ENCODE data around the gene AGPAT3. TPM values are rescaled to one million over a fixed set of nuclear protein-coding genes. Genes with fewer than 3 reads are reported as not detected.
"Not testable (repeated sequence)": the region's sequence is repeated elsewhere in the genome, so short reads cannot be mapped to it uniquely, and the experiment has no call there.

AGPAT3 gene
- total and polyA plus RNA-seq, 7 experiments from 2014 or later = 11.4 to 121 (median 62.5) TPM

DNA sequence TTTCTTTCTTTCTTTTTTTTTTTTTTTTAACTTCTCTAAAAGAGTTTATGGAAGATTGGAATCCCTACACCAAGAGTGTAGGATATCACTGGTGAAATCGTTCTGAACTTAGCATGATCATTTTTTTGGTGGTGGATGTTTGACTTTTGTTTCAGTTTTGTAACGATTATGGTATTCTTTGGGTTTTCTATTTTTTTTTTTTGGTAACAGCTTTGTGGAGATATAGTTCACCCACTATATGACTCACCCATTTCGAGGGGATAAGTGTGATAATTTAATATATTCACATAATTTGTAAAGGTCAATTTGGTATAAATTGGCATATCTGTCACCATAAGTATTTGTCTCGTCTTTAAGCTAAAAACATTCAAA lies 29.2 kb downstream of the AGPAT3 start:
- Histone ChIP-seq H3K4me3 (ENCODE audit: low read length) (peak overlapping the region; percentile 44), H3K36me3 (ENCODE audit: control insufficient read depth in 2 of 3, insufficient read depth in 3 of 3, low read length in 3 of 3) (peaks cover 0 to 9% (median 4%) of the 10 kb centered on the region in 3 experiments), H3K9me3 (ENCODE audit: control insufficient read depth in 2 of 3, low read length in 3 of 3) (peaks cover 0 to 4% (median 0%) of the 10 kb centered on the region in 3 experiments), H3K27ac (ENCODE audit: low read depth, low read length) (peak overlapping the region; percentile 53), H3K4me1 (ENCODE audit: control insufficient read depth in 2 of 2, insufficient read depth in 2 of 2, low read length in 2 of 2) (peaks cover 0 to 9% of the 10 kb centered on the region in 2 donors), H3K27me3 (ENCODE audit: control insufficient read depth in 2 of 2, insufficient read depth in 2 of 2, low read length in 2 of 2) (no peaks in the 10 kb centered on the region)
- no peak for DNase-seq
- intact Hi-C loops (cut with micrococcal nuclease) = loop anchor here (1.0 to 2.0 kb wide), 2 partner anchors 23 to 27 kb away; no protein-coding TSS in a partner anchor
- ChIA-PET POLR2A (interaction anchor here (1.0 to 2.0 kb wide), 4 partner anchors 23 to 30 kb away, joined by 3 to 9 read pairs (median 4); no protein-coding TSS in a partner anchor), CTCF (interaction anchor here (1.3 to 2.5 kb wide), 2 partner anchors 21 to 45 kb away, joined by 3 to 9 read pairs; no protein-coding TSS in a partner anchor)
- H3K27me3 Mint-ChIP-seq = no peaks in the 10 kb centered on the region
- peaks cover 7 to 36% (median 13%) of the 10 kb centered on the region in 5 donors for H3K36me3 Mint-ChIP-seq
- H3K9me3 Mint-ChIP-seq = peaks cover 0 to 4% (median 0%) of the 10 kb centered on the region in 11 donors
- peaks cover 20 to 57% (median 52%) of the 10 kb centered on the region in 7 donors for H3K4me1 Mint-ChIP-seq
- peak overlapping the region; percentile 60 to 94 (median 79) for H3K27ac Mint-ChIP-seq
- no peak for ATAC-seq
- H3K4me3 Mint-ChIP-seq = peak overlapping the region; percentile 35 to 79 (median 75)

- DNase-seq = no peak
- peaks cover 0 to 10% (median 4%) of the 10 kb centered on the region in 3 experiments for H3K36me3 ChIP-seq (ENCODE audit: control insufficient read depth in 2 of 3, insufficient read depth in 3 of 3, low read length in 3 of 3)
- ChIA-PET CTCF (no interaction called here), POLR2A (no interaction called here)
- no peak for ATAC-seq
- Mint-ChIP-seq H3K36me3 (peaks cover 7 to 35% (median 10%) of the 10 kb centered on the region in 5 donors), H3K27ac (no peak overlapping the region), H3K4me3 (no peak overlapping the region), H3K27me3 (no peaks in the 10 kb centered on the region), H3K4me1 (peaks cover 29 to 52% (median 44%) of the 10 kb centered on the region in 7 donors), H3K9me3 (peaks cover 0 to 4% (median 0%) of the 10 kb centered on the region in 11 donors)
- H3K4me1 ChIP-seq (ENCODE audit: control insufficient read depth in 2 of 2, insufficient read depth in 2 of 2, low read length in 2 of 2) = peaks cover 0 to 9% of the 10 kb centered on the region in 2 donors
- intact Hi-C loops (cut with micrococcal nuclease) = loop anchor here in 1 of 2 donors (2.0 kb wide), 1 partner anchor 28 kb away; no protein-coding TSS in a partner anchor
- no peak overlapping the region for H3K4me3 ChIP-seq (ENCODE audit: low read length)
- H3K27ac ChIP-seq (ENCODE audit: low read depth, low read length) = no peak overlapping the region
- peaks cover 0 to 6% (median 0%) of the 10 kb centered on the region in 3 experiments for H3K9me3 ChIP-seq (ENCODE audit: control insufficient read depth in 2 of 3, low read length in 3 of 3)
- no peaks in the 10 kb centered on the region for H3K27me3 ChIP-seq (ENCODE audit: control insufficient read depth in 2 of 2, insufficient read depth in 2 of 2, low read length in 2 of 2)
Observed at GRCh38 chr21:43895196-43895595, 30.2 kb downstream of the AGPAT3 start.

DNA sequence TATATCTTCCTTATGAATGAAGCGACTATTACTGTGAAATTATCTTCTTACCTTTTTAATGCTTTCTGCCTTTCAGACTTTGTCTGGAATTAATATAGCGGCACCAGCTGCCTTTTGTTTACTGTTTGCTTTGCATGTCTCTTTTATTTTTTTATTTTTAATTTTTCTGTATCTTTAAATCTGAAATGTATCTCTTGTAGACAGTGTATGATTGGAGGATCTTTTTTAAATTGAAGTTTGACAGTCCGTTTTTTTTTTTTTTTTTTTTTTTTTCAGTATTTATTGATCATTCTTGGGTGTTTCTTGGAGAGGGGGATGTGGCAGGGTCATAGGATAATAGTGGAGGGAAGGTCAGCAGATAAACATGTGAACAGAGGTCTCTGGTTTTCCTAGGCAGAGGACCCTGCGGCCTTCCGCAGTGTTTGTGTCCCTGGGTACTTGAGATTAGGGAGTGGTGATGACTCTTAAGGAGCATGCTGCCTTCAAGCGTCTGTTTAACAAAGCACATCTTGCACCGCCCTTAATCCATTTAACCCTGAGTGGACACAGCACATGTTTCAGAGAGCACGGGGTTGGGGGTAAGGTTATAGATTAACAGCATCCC lies 31.8 kb downstream of the AGPAT3 start:
- H3K4me1 ChIP-seq (ENCODE audit: control insufficient read depth in 2 of 2, insufficient read depth in 2 of 2, low read length in 2 of 2); intact Hi-C loops (cut with micrococcal nuclease); H3K27me3 ChIP-seq (ENCODE audit: control insufficient read depth in 2 of 2, insufficient read depth in 2 of 2, low read length in 2 of 2); H3K4me3 ChIP-seq (ENCODE audit: low read length); ATAC-seq; CTCF ChIA-PET; H3K9me3 ChIP-seq (ENCODE audit: control insufficient read depth in 2 of 3, low read length in 3 of 3); H3K27ac ChIP-seq (ENCODE audit: low read depth, low read length); H3K9me3 Mint-ChIP-seq; DNase-seq; H3K27me3 Mint-ChIP-seq; H3K4me3 Mint-ChIP-seq: not testable (repeated sequence)
- POLR2A ChIA-PET = interaction anchor here (0.7 kb wide), 1 partner anchor 11 kb away, joined by 3 read pairs; no protein-coding TSS in a partner anchor
- H3K36me3 ChIP-seq (ENCODE audit: control insufficient read depth in 2 of 3, insufficient read depth in 3 of 3, low read length in 3 of 3) = peaks cover 0 to 15% (median 4%) of the 10 kb centered on the region in 3 experiments
- Mint-ChIP-seq H3K4me1 (peaks cover 37 to 64% (median 45%) of the 10 kb centered on the region in 7 donors), H3K27ac (peak overlapping the region in 1 of 9 donors; percentile 31), H3K36me3 (peaks cover 10 to 34% (median 11%) of the 10 kb centered on the region in 5 donors)

- intact Hi-C loops (cut with micrococcal nuclease) = no loop called here
- DNase-seq = no peak
- ATAC-seq = no peak
- no peaks in the 10 kb centered on the region for H3K27me3 ChIP-seq (ENCODE audit: control insufficient read depth in 2 of 2, insufficient read depth in 2 of 2, low read length in 2 of 2)
- H3K27ac ChIP-seq (ENCODE audit: low read depth, low read length) = no peak overlapping the region
- peaks cover 0 to 4% (median 0%) of the 10 kb centered on the region in 11 donors for H3K9me3 Mint-ChIP-seq
- H3K36me3 Mint-ChIP-seq = peaks cover 10 to 42% (median 20%) of the 10 kb centered on the region in 5 donors
- H3K27me3 Mint-ChIP-seq = no peaks in the 10 kb centered on the region
- POLR2A ChIA-PET = interaction anchor here (0.6 kb wide), 1 partner anchor 33 kb away, joined by 5 read pairs; no protein-coding TSS in a partner anchor
- CTCF ChIA-PET = no interaction called here
- H3K4me1 Mint-ChIP-seq = peaks cover 23 to 53% (median 32%) of the 10 kb centered on the region in 7 donors
- peak overlapping the region in 2 of 9 donors; percentile 25 to 41 for H3K27ac Mint-ChIP-seq
- peaks cover 0 to 6% (median 0%) of the 10 kb centered on the region in 3 experiments for H3K9me3 ChIP-seq (ENCODE audit: control insufficient read depth in 2 of 3, low read length in 3 of 3)
- H3K4me3 Mint-ChIP-seq = no peak overlapping the region
- H3K4me1 ChIP-seq (ENCODE audit: control insufficient read depth in 2 of 2, insufficient read depth in 2 of 2, low read length in 2 of 2) = no peaks in the 10 kb centered on the region
- no peak overlapping the region for H3K4me3 ChIP-seq (ENCODE audit: low read length)
- H3K36me3 ChIP-seq (ENCODE audit: control insufficient read depth in 2 of 3, insufficient read depth in 3 of 3, low read length in 3 of 3) = peaks cover 0 to 25% (median 4%) of the 10 kb centered on the region in 3 experiments
Observed at GRCh38 chr21:43899307-43900077, 34.5 kb downstream of the AGPAT3 start.

DNA sequence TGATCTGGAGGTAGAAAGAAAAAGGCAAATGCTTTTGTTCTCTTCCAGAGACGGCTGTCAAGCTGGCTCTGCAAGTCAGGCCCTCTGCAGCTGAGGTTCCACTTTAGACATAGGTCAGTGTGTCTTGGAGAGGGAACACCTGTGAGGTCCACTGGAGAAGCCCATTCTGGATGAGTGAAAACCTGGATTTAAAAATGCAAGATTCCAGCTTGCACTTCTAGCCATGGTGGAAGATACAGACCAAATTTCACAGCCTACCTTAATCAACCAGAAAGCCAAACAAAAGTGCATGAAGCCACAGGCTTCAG lies 35.0 kb downstream of the AGPAT3 start:
- POLR2A ChIA-PET = interaction anchor here (0.6 kb wide), 1 partner anchor 34 kb away, joined by 5 read pairs; no protein-coding TSS in a partner anchor
- Mint-ChIP-seq H3K4me3 (no peak overlapping the region), H3K4me1 (peaks cover 18 to 51% (median 28%) of the 10 kb centered on the region in 7 donors), H3K36me3 (peaks cover 10 to 42% (median 20%) of the 10 kb centered on the region in 5 donors), H3K27me3 (no peaks in the 10 kb centered on the region), H3K9me3 (peaks cover 0 to 4% (median 0%) of the 10 kb centered on the region in 11 donors), H3K27ac (peak overlapping the region in 3 of 9 donors; percentile 25 to 56 (median 38))
- Histone ChIP-seq H3K4me1 (ENCODE audit: control insufficient read depth in 2 of 2, insufficient read depth in 2 of 2, low read length in 2 of 2) (no peaks in the 10 kb centered on the region), H3K4me3 (ENCODE audit: low read length) (no peak overlapping the region), H3K9me3 (ENCODE audit: control insufficient read depth in 2 of 3, low read length in 3 of 3) (peaks cover 0 to 6% (median 0%) of the 10 kb centered on the region in 3 experiments), H3K27me3 (ENCODE audit: control insufficient read depth in 2 of 2, insufficient read depth in 2 of 2, low read length in 2 of 2) (no peaks in the 10 kb centered on the region), H3K36me3 (ENCODE audit: control insufficient read depth in 2 of 3, insufficient read depth in 3 of 3, low read length in 3 of 3) (peaks cover 0 to 28% (median 4%) of the 10 kb centered on the region in 3 experiments), H3K27ac (ENCODE audit: low read depth, low read length) (no peak overlapping the region)
- no peak for ATAC-seq
- CTCF ChIA-PET = no interaction called here
- DNase-seq = no peak
- intact Hi-C loops (cut with micrococcal nuclease) = no loop called here

DNA sequence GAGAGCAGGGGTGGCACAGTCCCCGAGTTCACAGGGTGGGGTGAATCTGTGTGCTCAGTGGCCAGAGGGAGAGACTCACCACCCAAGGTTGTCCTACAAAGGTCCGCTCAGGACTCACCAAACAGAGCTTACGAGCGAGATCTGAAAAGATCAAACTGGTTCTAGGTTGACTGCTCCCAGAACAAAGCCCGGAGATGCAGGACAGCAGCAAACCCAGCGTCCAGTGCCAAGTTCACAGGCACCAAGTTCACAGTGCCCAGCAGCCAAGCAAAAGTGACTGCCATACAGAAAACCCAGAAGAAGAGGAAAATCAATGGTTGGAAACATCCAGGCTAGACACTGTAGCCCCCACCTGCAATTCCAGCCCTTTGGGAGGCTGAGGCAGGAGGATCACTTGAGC lies 35.7 kb downstream of the AGPAT3 start:
- POLR2A ChIA-PET = no interaction called here
- peak overlapping the region in 1 of 9 donors; percentile 85 for H3K27ac Mint-ChIP-seq

More for the DNA sequence above, 35.7 kb downstream of the AGPAT3 start:
- Histone ChIP-seq H3K27me3 (ENCODE audit: control insufficient read depth in 2 of 2, insufficient read depth in 2 of 2, low read length in 2 of 2) (no peaks in the 10 kb centered on the region), H3K4me1 (ENCODE audit: control insufficient read depth in 2 of 2, insufficient read depth in 2 of 2, low read length in 2 of 2) (no peaks in the 10 kb centered on the region), H3K9me3 (ENCODE audit: control insufficient read depth in 2 of 3, low read length in 3 of 3) (peaks cover 0 to 6% (median 0%) of the 10 kb centered on the region in 3 experiments), H3K4me3 (ENCODE audit: low read length) (no peak overlapping the region), H3K27ac (ENCODE audit: low read depth, low read length) (no peak overlapping the region), H3K36me3 (ENCODE audit: control insufficient read depth in 2 of 3, insufficient read depth in 3 of 3, low read length in 3 of 3) (peaks cover 0 to 32% (median 4%) of the 10 kb centered on the region in 3 experiments)
- Mint-ChIP-seq H3K36me3 (peaks cover 11 to 43% (median 22%) of the 10 kb centered on the region in 5 donors), H3K9me3 (peaks cover 0 to 4% (median 0%) of the 10 kb centered on the region in 11 donors), H3K27me3 (no peaks in the 10 kb centered on the region), H3K4me3 (no peak overlapping the region), H3K4me1 (peaks cover 20 to 52% (median 28%) of the 10 kb centered on the region in 7 donors)
- DNase-seq (no peak), ATAC-seq (no peak)
- intact Hi-C loops (cut with micrococcal nuclease) = no loop called here
- CTCF ChIA-PET = interaction anchor here (0.7 kb wide), 1 partner anchor 84 kb away, joined by 3 read pairs; no protein-coding TSS in a partner anchor
